GM23338 (cell line): ENCODE measurements around the gene GUCA1C. TPM values are rescaled to one million over a fixed set of nuclear protein-coding genes. Genes with fewer than 3 reads are reported as not detected.

ENCODE experiments used
- ATAC-seq: fragments of 200-7000 bp; cut with Tn5 transposase; 3 replicates; pipeline ENCODE4 v1.9.1; 2020
- DNase-seq: peaks from one replicate; pipeline ENCODE4 v3.0.0-alpha.2; 2015; ENCODE audit warnings: low spot score
- H2AFZ ChIP-seq: fragments of 200-600 bp; sonication (generic); 2 replicates; pipeline ENCODE4 v1.8.0; 2016; ENCODE audit warnings: antibody characterized with exemption, mild to moderate bottlenecking, moderate library complexity
- H3F3A ChIP-seq: fragments of 200-600 bp; sonication (generic); replicated peaks from 2 replicates; pipeline ENCODE4 v1.8.0; 2017; ENCODE audit warnings: antibody characterized with exemption, mixed run types, low read depth
- H3K27ac ChIP-seq: fragments of 200-600 bp; sonication (generic); 2 replicates; pipeline ENCODE4 v1.6.1; 2016; ENCODE audit warnings: low read depth
- H3K27me3 ChIP-seq: fragments of 200-600 bp; sonication (generic); 2 replicates; pipeline ENCODE4 v1.8.0; 2016; ENCODE audit warnings: mild to moderate bottlenecking, mixed run types, moderate library complexity; ENCODE audit not compliant: insufficient read depth
- H3K36me3 ChIP-seq: fragments of 200-600 bp; sonication (generic); 2 replicates; pipeline ENCODE4 v1.8.0; 2016; ENCODE audit warnings: mild to moderate bottlenecking; ENCODE audit not compliant: insufficient read depth
- H3K4me1 ChIP-seq: fragments of 200-600 bp; sonication (generic); 2 replicates; pipeline ENCODE4 v1.8.0; 2016; ENCODE audit warnings: mild to moderate bottlenecking, moderate library complexity; ENCODE audit not compliant: insufficient read depth
- H3K4me2 ChIP-seq: fragments of 200-600 bp; sonication (generic); 2 replicates; pipeline ENCODE4 v1.7.1; 2017; ENCODE audit warnings: mixed run types
- H3K4me3 ChIP-seq: fragments of 200-600 bp; sonication (generic); 2 replicates; pipeline ENCODE4 v1.6.1; 2016; ENCODE audit warnings: mixed run types
- H3K79me2 ChIP-seq: fragments of 200-600 bp; sonication (generic); replicated peaks from 2 replicates; pipeline ENCODE4 v1.8.0; 2017; ENCODE audit warnings: mild to moderate bottlenecking; ENCODE audit not compliant: insufficient read depth
- H3K9me2 ChIP-seq: fragments of 200-600 bp; sonication (generic); 2 replicates; pipeline ENCODE4 v1.8.0; 2017; ENCODE audit not compliant: insufficient read depth
- H4K20me1 ChIP-seq: fragments of 200-600 bp; sonication (generic); replicated peaks from 2 replicates; pipeline ENCODE4 v1.8.0; 2017; ENCODE audit warnings: mild to moderate bottlenecking; ENCODE audit not compliant: insufficient read depth
- H3K27ac Mint-ChIP-seq: 2 replicates; pipeline ENCODE4 v1.8.0; 2020; ENCODE audit warnings: inconsistent platforms, mild to moderate bottlenecking, moderate library complexity, mixed read lengths
- H3K27me3 Mint-ChIP-seq: 3 replicates; pipeline ENCODE4 v1.8.0; 2022; ENCODE audit warnings: low read depth, mild to moderate bottlenecking, moderate library complexity, mixed read lengths, inconsistent platforms; ENCODE audit not compliant: insufficient read depth, poor library complexity
- H3K36me3 Mint-ChIP-seq: 3 replicates; pipeline ENCODE4 v1.8.0; 2021; ENCODE audit warnings: low read depth, mild to moderate bottlenecking, inconsistent platforms, moderate library complexity, mixed read lengths
- H3K4me1 Mint-ChIP-seq: 3 replicates; pipeline ENCODE4 v1.8.0; 2020; ENCODE audit warnings: mild to moderate bottlenecking, inconsistent platforms, mixed read lengths
- H3K4me3 Mint-ChIP-seq: 3 replicates; pipeline ENCODE4 v1.8.0; 2021; ENCODE audit warnings: moderate library complexity, mild to moderate bottlenecking, inconsistent platforms, mixed read lengths
- H3K9me3 Mint-ChIP-seq: 3 replicates; pipeline ENCODE4 v1.8.0; 2020; ENCODE audit warnings: moderate library complexity, mild to moderate bottlenecking, inconsistent platforms, mixed read lengths
- CREB1 ChIP-seq: fragments of 250-450 bp; sonication (Bioruptor Pico); IDR thresholded peaks from 2 replicates; pipeline ENCODE4 v1.5.0; 2020; ENCODE audit warnings: low read depth, mild to moderate bottlenecking, moderate library complexity
- EZH2 ChIP-seq: fragments of 200-600 bp; sonication (generic); IDR thresholded peaks from one replicate; pipeline ENCODE4 v1.8.0; 2017; ENCODE audit warnings: antibody characterized with exemption, mild to moderate bottlenecking, low read depth; ENCODE audit not compliant: unreplicated experiment
- JUNB ChIP-seq: IDR thresholded peaks from one replicate; pipeline ENCODE4 v1.6.1; 2016; ENCODE audit warnings: antibody characterized with exemption; ENCODE audit not compliant: unreplicated experiment
- NANOG ChIP-seq: IDR thresholded peaks from 2 replicates; pipeline ENCODE4 v1.6.1; 2016; ENCODE audit warnings: antibody characterized with exemption, borderline replicate concordance
- POLR2AphosphoS5 ChIP-seq: IDR thresholded peaks from 2 replicates; pipeline ENCODE4 v1.6.1; 2016; ENCODE audit warnings: antibody characterized with exemption, low read depth
- STAT1 ChIP-seq: IDR thresholded peaks from one replicate; pipeline ENCODE4 v1.6.1; 2016; ENCODE audit warnings: antibody characterized with exemption; ENCODE audit not compliant: unreplicated experiment
- ZNF114 ChIP-seq: fragments of 250-450 bp; sonication (Bioruptor Pico); IDR thresholded peaks from 2 replicates; pipeline ENCODE4 v1.5.0; 2020; ENCODE audit warnings: mild to moderate bottlenecking, moderate library complexity
- polyA plus RNA-seq: library from polyadenylated mRNA; unstranded; fragments of >200 nt; fragmentation: Nextera tagmentation; extraction: Ambion mirVana; gene quantifications from 2 replicates; pipeline ENCODE4 v1.2.1, GENCODE V29; 2016
- total RNA-seq: library from RNA; depleted of rRNA; stranded (reverse); fragments of >200 nt; shearing (Covaris generic); gene quantifications from 2 replicates; pipeline ENCODE4 v1.2.3, GENCODE V29; 2014
- TF ChIP-seq, protein P1 (sequence below): IDR thresholded peaks from one replicate; pipeline ENCODE4 v1.6.1; 2018; ENCODE audit warnings: antibody characterized with exemption; ENCODE audit not compliant: unreplicated experiment
- TF ChIP-seq, protein P2 (sequence below): IDR thresholded peaks from 2 replicates; pipeline ENCODE4 v1.6.1; 2016; ENCODE audit warnings: antibody characterized with exemption
- TF ChIP-seq, protein P3 (sequence below): fragments of 250-450 bp; sonication (Bioruptor Pico); IDR thresholded peaks from 2 replicates; pipeline ENCODE4 v1.5.0; 2020; ENCODE audit warnings: mild to moderate bottlenecking, moderate library complexity
- TF ChIP-seq, protein P4 (sequence below), 2 experiments: fragments of 200-600 bp in 1 of 2; sonication (generic) in 1 of 2; conservative IDR thresholded peaks; 2 replicates each; pipeline versions ENCODE4 v1.5.1 to v1.6.1; 2016 to 2017; ENCODE audit warnings: antibody characterized with exemption in 2 of 2, low read depth in 2 of 2, mild to moderate bottlenecking in 2 of 2, moderate library complexity in 1 of 2

Gene GUCA1C
- total and polyA plus RNA-seq, 2 experiments from 2014 or later: not detected

DNA sequence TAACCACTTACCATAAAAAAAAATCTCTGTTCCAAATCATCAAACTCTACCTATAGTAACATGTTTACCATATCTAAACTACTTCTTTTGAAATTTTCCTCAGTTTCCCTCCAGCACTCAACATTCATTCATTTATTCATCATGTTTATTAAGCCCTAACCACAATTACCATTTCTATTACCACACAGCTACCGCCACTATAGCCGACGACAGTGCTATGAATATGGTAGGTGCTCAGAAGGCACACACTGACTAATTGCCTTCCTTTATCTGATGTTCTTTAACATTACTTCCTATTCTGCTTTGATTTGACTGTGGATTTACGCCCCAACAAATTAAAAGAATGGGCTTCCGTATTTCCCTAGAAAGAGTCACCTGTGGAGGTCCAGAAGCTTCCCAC lies 43.9 kb downstream of the GUCA1C start (continued):
- TF ChIP-seq, protein P1, sequence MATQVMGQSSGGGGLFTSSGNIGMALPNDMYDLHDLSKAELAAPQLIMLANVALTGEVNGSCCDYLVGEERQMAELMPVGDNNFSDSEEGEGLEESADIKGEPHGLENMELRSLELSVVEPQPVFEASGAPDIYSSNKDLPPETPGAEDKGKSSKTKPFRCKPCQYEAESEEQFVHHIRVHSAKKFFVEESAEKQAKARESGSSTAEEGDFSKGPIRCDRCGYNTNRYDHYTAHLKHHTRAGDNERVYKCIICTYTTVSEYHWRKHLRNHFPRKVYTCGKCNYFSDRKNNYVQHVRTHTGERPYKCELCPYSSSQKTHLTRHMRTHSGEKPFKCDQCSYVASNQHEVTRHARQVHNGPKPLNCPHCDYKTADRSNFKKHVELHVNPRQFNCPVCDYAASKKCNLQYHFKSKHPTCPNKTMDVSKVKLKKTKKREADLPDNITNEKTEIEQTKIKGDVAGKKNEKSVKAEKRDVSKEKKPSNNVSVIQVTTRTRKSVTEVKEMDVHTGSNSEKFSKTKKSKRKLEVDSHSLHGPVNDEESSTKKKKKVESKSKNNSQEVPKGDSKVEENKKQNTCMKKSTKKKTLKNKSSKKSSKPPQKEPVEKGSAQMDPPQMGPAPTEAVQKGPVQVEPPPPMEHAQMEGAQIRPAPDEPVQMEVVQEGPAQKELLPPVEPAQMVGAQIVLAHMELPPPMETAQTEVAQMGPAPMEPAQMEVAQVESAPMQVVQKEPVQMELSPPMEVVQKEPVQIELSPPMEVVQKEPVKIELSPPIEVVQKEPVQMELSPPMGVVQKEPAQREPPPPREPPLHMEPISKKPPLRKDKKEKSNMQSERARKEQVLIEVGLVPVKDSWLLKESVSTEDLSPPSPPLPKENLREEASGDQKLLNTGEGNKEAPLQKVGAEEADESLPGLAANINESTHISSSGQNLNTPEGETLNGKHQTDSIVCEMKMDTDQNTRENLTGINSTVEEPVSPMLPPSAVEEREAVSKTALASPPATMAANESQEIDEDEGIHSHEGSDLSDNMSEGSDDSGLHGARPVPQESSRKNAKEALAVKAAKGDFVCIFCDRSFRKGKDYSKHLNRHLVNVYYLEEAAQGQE: no peak
- TF ChIP-seq STAT1 (no peak), JUNB (no peak), ZNF114 (no peak), EZH2 (no peak), NANOG (no peak), POLR2AphosphoS5 (no peak)
- TF ChIP-seq, protein P2, sequence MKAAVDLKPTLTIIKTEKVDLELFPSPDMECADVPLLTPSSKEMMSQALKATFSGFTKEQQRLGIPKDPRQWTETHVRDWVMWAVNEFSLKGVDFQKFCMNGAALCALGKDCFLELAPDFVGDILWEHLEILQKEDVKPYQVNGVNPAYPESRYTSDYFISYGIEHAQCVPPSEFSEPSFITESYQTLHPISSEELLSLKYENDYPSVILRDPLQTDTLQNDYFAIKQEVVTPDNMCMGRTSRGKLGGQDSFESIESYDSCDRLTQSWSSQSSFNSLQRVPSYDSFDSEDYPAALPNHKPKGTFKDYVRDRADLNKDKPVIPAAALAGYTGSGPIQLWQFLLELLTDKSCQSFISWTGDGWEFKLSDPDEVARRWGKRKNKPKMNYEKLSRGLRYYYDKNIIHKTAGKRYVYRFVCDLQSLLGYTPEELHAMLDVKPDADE: no peak

DNA sequence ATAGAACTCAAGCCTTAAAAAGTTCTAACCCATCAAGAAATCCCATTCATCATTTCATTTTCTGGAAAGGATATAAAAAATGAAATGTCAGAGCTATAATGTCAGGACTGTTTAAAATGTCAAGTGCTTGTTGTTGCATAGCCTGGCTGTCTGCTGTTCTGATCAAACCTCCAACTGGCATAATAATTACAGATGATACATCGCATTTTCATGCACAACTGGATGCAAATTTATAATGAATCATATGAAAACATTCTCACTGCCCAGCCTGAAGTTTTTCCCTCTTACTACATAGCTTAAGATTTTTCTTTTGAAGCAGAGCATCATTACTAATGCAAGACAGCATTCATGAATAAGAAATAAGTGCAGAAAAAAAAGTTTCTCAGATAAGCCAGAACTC lies 46.5 kb downstream of the GUCA1C start:
- Histone ChIP-seq H3K9me2 (no peaks in the 10 kb centered on the region), H3K27ac (no peak overlapping the region), H3K27me3 (no peaks in the 10 kb centered on the region), H2AFZ (no peak overlapping the region), H3K79me2 (no peaks in the 10 kb centered on the region), H3F3A (no peaks in the 10 kb centered on the region), H3K4me1 (no peaks in the 10 kb centered on the region), H3K4me3 (no peak overlapping the region), H3K4me2 (no peak overlapping the region), H3K36me3 (no peaks in the 10 kb centered on the region), H4K20me1 (no peaks in the 10 kb centered on the region)
- Mint-ChIP-seq H3K9me3 (peaks cover 2% of the 10 kb centered on the region; the same call in 1 of the 3 replicates), H3K27me3 (peaks cover 7% of the 10 kb centered on the region), H3K4me1 (peaks cover 2% of the 10 kb centered on the region; the same call in 2 of the 3 replicates), H3K4me3 (no peak overlapping the region), H3K36me3 (no peaks in the 10 kb centered on the region), H3K27ac (no peak overlapping the region)
- no peak for ATAC-seq
- DNase-seq: no peak
- TF ChIP-seq NANOG (no peak), EZH2 (no peak), POLR2AphosphoS5 (no peak), STAT1 (no peak), ZNF114 (no peak), CREB1 (no peak)
- TF ChIP-seq, protein P3, sequence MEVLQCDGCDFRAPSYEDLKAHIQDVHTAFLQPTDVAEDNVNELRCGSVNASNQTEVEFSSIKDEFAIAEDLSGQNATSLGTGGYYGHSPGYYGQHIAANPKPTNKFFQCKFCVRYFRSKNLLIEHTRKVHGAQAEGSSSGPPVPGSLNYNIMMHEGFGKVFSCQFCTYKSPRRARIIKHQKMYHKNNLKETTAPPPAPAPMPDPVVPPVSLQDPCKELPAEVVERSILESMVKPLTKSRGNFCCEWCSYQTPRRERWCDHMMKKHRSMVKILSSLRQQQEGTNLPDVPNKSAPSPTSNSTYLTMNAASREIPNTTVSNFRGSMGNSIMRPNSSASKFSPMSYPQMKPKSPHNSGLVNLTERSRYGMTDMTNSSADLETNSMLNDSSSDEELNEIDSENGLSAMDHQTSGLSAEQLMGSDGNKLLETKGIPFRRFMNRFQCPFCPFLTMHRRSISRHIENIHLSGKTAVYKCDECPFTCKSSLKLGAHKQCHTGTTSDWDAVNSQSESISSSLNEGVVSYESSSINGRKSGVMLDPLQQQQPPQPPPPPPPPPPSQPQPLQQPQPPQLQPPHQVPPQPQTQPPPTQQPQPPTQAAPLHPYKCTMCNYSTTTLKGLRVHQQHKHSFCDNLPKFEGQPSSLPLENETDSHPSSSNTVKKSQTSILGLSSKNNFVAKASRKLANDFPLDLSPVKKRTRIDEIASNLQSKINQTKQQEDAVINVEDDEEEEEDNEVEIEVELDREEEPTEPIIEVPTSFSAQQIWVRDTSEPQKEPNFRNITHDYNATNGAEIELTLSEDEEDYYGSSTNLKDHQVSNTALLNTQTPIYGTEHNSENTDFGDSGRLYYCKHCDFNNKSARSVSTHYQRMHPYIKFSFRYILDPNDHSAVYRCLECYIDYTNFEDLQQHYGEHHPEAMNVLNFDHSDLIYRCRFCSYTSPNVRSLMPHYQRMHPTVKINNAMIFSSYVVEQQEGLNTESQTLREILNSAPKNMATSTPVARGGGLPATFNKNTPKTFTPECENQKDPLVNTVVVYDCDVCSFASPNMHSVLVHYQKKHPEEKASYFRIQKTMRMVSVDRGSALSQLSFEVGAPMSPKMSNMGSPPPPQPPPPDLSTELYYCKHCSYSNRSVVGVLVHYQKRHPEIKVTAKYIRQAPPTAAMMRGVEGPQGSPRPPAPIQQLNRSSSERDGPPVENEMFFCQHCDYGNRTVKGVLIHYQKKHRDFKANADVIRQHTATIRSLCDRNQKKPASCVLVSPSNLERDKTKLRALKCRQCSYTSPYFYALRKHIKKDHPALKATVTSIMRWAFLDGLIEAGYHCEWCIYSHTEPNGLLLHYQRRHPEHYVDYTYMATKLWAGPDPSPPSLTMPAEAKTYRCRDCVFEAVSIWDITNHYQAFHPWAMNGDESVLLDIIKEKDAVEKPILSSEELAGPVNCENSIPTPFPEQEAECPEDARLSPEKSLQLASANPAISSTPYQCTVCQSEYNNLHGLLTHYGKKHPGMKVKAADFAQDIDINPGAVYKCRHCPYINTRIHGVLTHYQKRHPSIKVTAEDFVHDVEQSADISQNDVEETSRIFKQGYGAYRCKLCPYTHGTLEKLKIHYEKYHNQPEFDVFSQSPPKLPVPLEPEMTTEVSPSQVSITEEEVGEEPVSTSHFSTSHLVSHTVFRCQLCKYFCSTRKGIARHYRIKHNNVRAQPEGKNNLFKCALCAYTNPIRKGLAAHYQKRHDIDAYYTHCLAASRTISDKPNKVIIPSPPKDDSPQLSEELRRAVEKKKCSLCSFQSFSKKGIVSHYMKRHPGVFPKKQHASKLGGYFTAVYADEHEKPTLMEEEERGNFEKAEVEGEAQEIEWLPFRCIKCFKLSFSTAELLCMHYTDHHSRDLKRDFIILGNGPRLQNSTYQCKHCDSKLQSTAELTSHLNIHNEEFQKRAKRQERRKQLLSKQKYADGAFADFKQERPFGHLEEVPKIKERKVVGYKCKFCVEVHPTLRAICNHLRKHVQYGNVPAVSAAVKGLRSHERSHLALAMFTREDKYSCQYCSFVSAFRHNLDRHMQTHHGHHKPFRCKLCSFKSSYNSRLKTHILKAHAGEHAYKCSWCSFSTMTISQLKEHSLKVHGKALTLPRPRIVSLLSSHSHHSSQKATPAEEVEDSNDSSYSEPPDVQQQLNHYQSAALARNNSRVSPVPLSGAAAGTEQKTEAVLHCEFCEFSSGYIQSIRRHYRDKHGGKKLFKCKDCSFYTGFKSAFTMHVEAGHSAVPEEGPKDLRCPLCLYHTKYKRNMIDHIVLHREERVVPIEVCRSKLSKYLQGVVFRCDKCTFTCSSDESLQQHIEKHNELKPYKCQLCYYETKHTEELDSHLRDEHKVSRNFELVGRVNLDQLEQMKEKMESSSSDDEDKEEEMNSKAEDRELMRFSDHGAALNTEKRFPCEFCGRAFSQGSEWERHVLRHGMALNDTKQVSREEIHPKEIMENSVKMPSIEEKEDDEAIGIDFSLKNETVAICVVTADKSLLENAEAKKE (CRISPR knock-in tag): no peak
- TF ChIP-seq, protein P2: no peak
- TF ChIP-seq, protein P4, sequence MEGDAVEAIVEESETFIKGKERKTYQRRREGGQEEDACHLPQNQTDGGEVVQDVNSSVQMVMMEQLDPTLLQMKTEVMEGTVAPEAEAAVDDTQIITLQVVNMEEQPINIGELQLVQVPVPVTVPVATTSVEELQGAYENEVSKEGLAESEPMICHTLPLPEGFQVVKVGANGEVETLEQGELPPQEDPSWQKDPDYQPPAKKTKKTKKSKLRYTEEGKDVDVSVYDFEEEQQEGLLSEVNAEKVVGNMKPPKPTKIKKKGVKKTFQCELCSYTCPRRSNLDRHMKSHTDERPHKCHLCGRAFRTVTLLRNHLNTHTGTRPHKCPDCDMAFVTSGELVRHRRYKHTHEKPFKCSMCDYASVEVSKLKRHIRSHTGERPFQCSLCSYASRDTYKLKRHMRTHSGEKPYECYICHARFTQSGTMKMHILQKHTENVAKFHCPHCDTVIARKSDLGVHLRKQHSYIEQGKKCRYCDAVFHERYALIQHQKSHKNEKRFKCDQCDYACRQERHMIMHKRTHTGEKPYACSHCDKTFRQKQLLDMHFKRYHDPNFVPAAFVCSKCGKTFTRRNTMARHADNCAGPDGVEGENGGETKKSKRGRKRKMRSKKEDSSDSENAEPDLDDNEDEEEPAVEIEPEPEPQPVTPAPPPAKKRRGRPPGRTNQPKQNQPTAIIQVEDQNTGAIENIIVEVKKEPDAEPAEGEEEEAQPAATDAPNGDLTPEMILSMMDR (conservative IDR thresholded peaks at IDR 0.05; ENCODE audit: low read depth in 2 of 2): no peak
